Astrocyte (in vitro differentiated cells and primary cell): ENCODE results near the gene TXNDC12.

Experiments used
- EZH2 ChIP-seq: IDR thresholded peaks from 2 replicates; pipeline ENCODE4 v1.6.1; 2012; ENCODE audit warnings: mild to moderate bottlenecking, low read length, inconsistent platforms; ENCODE audit not compliant: insufficient read depth
- TF ChIP-seq, protein P1 (sequence below): IDR thresholded peaks from 2 replicates; pipeline ENCODE4 v1.5.1; 2011; ENCODE audit warnings: low read depth, mild to moderate bottlenecking, inconsistent platforms, low read length, moderate library complexity; ENCODE audit not compliant: insufficient read depth

DNA sequence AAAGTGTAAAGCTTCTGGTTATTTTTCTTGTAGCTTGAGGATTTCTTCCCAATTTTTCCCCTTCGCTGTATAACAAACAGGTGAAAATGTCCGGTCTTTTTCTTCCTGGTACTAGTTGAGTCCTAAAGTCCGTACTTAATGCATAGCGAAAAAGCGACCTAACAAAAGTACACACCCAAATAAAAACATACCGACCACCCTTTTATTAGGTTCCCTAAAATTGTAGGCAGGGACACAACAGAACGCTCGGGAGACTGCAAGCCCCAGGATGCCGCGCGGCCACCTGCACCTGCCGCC lies 823 bp upstream of the TXNDC12 start:
- TF ChIP-seq, protein P1, sequence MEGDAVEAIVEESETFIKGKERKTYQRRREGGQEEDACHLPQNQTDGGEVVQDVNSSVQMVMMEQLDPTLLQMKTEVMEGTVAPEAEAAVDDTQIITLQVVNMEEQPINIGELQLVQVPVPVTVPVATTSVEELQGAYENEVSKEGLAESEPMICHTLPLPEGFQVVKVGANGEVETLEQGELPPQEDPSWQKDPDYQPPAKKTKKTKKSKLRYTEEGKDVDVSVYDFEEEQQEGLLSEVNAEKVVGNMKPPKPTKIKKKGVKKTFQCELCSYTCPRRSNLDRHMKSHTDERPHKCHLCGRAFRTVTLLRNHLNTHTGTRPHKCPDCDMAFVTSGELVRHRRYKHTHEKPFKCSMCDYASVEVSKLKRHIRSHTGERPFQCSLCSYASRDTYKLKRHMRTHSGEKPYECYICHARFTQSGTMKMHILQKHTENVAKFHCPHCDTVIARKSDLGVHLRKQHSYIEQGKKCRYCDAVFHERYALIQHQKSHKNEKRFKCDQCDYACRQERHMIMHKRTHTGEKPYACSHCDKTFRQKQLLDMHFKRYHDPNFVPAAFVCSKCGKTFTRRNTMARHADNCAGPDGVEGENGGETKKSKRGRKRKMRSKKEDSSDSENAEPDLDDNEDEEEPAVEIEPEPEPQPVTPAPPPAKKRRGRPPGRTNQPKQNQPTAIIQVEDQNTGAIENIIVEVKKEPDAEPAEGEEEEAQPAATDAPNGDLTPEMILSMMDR: no peak
- TF ChIP-seq EZH2: no peak
